Stimulated activated CD8-positive, alpha-beta memory T cell treated with anti-CD3 and anti-CD28 coated beads, Interleukin-7, amount 100 ng/mL, for 48 hours (primary cell): Measurements from ENCODE around the gene SMIM20.
"Not testable (repeated sequence)": the region's sequence is repeated elsewhere in the genome, so short reads cannot be mapped to it uniquely, and the experiment has no call there.

ENCODE experiments used
- DNase-seq, 2 donors: peaks; one replicate each; pipeline ENCODE4 v3.0.0-alpha.2; 2020; ENCODE audit warnings: low read depth in 1 of 2; ENCODE audit errors: extremely low read depth in 1 of 2

Gene SMIM20

DNA sequence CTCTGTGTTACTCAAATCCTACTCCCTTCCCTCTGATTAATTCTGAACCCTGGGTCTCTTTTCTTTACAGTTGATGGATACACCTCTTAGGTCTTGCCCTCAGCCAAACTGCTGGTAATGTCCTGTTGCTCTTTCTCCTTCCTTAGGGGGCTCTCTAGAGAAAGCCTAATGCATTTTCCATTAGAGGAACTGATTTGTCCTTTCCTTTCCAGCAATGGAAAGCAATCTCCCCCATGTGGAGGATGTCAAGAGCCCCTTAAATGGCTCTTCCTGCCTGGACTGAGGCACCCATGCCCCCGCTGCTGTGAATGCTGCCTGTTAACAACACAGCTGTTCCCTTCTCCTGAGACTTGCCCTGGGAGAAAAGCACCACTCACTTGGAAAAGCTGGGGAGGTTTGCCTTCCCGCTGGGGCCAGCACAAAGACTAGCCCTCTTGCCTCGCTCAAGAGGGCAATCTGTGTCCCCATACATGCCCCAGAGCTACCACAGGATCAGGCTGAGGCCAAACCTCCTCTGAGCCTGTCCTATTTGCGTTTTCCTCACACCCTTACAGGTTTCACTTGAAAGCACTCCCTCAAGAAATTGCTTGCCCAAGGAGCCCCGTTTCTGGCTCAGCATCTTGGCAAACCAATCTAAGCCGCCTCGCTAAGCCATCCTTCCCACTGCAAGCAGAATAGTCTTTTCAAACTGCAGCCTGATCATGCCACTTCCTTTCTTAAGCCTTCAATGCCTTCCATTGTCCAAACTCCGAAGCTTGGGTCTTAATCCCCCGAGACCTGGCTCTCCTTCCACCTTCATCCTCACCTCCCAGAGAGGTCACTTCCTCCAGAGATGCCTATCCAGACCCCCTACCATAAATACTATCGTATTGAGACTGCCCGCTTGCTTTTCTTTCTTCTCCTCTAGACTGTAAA, 23.2 kb upstream of the SMIM20 start:
- no peak for DNase-seq

- no peak for DNase-seq
Measured at GRCh38 chr4:25892796-25893195, 21.2 kb upstream of the SMIM20 start.

- DNase-seq, result no peak
Measured at GRCh38 chr4:25896776-25897539, 17.1 kb upstream of the SMIM20 start.

- no peak for DNase-seq
Measured at GRCh38 chr4:25900310-25900709, 13.7 kb upstream of the SMIM20 start.

DNA sequence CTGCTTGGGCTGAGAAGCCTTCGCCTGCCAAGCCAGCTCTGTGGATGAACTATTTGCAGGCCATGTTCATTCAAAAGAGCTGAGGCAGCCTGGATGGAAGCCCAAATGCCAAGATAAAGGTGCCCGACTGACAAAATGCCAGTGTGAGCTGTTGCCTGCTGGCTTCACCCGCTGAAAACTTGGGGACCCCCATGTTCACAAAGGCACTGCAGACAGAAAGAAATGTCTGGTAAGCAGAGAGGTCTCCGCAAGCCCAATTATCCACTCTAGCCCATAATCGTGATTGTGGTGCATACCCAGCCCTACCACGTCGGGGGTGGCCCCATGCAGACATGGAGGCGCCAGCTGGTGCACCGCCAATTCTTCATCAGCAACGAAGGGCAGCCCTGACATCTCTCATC, 13.0 kb upstream of the SMIM20 start:
- no peak for DNase-seq

- DNase-seq, result no peak
Measured at GRCh38 chr4:25903900-25904747, 9.9 kb upstream of the SMIM20 start.

DNA sequence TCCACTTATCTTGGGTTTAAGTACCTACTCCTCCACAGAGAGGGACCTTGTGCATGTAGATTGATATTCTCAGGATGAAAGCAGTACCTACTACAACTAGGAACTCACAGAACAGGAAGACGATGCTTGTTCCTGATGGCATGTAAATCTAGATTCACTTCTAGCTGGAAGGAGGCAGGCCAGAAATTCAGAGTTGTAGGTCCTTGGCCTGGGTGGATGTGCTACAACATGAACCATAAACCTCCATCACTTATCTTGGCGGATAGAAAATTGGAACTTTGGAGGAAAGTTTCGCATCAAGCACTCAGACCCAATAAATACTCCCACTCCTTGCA, 9.3 kb upstream of the SMIM20 start:
- no peak for DNase-seq

- no peak for DNase-seq
Measured at GRCh38 chr4:25905371-25905770, 8.6 kb upstream of the SMIM20 start.

DNA sequence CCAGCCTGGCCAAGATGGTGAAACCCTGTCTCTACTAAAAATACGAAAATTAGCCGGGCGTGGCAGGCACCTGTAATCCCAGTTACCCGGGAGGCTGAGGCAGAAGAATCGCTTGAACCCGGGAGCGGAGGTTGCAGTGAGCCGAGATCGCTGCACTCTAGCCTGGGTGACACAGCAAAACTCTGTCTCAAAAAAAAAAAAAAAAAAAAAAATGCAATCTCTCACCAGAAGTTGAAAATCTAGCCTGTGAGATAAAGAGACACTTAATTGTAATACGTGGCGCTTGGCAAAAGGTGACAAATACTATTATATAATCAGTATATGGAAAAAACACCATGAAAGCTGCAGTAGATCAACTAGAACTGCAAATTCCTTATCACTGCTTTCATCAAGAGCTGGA, 7.9 kb upstream of the SMIM20 start:
- not testable (repeated sequence) for DNase-seq

DNA sequence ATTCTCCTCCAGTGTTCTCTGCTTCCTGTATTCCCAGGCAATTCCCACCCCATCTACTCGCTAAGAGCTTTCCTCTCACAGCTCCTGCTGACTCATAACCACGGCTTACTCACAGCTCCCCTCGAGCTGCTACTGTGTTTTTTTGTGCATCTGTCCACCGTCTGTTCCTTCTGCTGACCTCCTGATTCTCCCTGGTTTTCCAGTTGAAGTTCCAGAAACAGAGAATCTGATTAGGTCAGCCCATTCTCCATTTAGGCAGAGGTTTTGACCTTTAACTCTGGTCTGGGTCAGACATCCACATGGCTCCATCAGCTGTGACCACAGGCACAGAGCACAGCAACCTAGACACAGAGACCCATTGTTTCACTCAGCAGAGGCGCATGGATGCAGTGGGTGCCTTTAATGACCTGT, 5.5 kb upstream of the SMIM20 start:
- DNase-seq, result no peak

DNA sequence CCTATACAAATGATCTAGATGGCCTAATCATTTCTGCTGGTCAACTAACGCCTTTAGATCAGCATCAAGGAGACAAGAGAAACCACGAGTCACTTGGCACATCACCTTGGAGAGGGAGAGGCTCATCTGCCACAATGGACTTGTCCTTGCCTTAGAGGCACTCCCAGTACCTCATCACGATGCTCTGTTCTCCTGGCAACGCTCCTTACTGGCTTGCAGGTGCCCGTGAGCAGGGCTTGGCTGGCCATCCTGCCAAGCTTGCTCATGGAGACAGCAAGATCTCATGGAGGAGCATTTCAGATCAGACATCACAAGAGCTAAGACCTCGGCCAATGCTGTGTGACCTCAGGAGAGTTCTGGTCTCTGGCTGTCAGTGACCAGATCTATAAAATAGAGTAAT, 2.7 kb upstream of the SMIM20 start:
- no peak for DNase-seq

DNA sequence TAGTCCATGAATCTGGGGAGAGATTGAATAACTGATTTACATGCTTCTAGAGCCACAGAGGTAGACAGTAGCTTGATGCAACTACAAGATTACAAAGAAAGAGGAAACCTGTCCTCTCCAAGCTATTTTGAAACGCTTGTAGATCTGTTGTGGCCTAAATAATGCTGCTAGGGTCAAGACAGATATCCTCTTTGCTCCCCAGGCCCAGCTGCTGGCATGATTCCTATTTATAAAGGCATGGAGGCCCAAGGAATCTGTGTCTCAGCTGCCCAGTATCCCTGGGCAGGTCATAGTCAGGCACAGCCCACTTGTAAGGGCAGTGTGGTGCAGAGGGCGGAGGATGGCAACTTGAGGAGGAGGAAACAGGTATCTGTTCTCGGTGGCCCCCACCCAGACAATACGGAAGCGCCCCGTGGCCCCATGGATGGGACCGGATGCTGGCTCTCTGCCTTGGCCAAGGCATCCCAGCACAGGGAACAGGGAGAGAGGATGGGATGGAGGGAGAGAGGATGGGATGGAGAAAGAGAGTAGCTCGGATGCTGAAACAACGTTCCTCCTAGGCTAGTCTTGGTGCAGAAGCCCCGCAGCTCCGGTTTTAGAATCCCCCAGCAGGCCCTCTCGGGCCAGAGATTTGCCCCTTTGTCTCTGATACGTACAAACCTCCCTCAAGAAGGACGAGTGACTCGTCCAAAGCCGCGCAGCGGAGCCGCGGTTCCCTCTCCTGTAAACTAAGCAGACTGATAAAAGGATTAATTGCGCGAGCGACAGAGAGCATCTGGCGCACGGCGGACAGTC, 767 bp upstream of the SMIM20 start:
- DNase-seq, result no peak

DNA sequence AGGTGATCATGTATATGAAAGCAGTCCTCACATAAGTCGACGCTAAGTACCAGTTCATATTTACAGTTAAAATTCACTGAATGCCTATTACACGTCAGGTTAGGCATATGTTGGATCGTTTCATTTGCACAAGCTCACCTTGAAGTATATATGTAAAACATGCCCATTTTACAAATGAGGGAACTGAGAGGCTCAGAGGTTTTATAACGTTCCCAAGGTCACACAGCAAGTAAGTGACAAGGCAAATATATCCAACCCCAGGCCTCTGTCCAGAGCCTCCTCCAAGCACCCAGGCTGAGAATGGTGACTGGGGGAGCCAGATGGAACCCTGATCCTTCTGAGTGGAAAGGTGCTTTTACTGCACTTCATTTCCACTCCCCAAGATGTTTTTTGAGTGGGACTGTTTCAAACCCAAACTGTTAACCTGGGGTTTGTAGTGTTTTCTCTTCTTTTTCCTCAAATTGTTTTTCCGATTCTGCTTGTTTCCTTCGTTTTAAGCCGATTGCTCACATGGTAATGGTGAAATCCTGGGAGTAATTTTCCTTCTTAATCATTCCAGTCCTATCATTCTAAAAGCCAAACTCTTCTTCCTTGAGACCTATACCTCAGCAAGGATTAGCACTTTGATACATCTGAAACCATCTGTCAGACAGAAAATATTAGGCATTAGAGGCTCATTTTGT, 791 bp downstream of the SMIM20 start:
- no peak for DNase-seq

DNA sequence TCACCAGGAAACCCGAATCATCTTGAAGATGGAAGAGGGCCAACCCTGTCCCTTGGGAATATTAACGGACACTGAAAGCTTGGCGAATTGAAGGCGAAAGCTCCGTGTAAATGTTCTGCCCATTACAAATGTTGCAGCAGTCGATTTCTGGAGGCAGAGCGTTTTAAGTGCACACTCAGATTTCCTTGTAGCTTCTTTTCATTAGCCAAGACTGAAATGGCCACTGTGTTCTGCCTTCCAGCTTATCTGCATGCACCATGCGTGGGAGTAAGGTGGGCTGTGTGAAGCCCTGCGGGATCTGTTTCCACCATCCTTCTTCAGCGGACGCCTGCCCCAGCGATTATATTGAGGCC, 1.3 kb downstream of the SMIM20 start:
- no peak for DNase-seq

DNA sequence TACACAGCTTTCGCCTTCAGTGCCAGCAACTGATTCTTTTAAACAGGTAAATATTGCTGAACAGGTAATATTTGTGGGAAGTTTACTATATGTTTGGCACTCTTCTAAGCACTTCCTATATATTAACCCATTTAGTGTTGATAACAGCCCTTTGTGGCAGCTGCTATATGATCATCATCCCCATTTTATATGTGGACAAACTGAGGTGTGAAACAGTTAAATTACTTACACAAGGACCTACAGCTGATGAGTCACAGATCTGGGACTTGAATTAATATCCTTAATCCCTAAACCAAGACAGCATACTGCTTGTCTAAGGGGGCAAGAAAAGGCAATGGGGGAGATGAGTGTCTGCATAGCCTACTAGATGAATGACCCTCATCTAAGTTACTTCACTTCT, 2.9 kb downstream of the SMIM20 start:
- no peak for DNase-seq

GRCh38 chr4:25919676-25920075, 5.7 kb downstream of the SMIM20 start:
- DNase-seq, result no peak

DNA sequence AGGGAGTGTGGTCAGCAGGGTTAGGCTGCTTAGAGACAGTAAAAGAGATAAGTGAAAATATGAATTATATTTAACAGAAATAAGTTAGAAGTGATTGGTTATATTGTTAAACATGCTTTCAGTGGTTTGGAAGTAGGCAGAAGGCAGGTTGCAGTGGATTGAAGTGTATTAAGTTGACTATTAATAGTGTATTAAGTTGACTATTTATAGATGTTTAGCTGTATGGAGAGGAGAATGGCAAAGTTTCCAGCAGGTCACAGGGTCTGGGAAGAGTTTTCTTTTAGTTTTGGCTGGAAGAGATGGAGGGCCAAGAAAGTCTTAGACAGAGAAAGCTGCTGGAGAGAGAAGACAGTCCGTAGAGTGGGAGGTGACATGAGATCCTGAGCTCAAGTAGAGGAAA, 7.9 kb downstream of the SMIM20 start:
- no peak for DNase-seq

- no peak for DNase-seq
Measured at GRCh38 chr4:25922812-25923369, 8.9 kb downstream of the SMIM20 start.

- no peak for DNase-seq
Measured at GRCh38 chr4:25923745-25924144, 9.7 kb downstream of the SMIM20 start.
